GM18520 (cell line): ENCODE data around the gene CASS4.
A peak's percentile ranks its signal among the peaks of the same experiment; 100 is the strongest.

Experiments
- ATAC-seq: cut with Tn5 transposase; IDR thresholded peaks from one replicate; pipeline ENCODE4 v1.9.1; 2021; ENCODE audit not compliant: unreplicated experiment

Gene CASS4

DNA sequence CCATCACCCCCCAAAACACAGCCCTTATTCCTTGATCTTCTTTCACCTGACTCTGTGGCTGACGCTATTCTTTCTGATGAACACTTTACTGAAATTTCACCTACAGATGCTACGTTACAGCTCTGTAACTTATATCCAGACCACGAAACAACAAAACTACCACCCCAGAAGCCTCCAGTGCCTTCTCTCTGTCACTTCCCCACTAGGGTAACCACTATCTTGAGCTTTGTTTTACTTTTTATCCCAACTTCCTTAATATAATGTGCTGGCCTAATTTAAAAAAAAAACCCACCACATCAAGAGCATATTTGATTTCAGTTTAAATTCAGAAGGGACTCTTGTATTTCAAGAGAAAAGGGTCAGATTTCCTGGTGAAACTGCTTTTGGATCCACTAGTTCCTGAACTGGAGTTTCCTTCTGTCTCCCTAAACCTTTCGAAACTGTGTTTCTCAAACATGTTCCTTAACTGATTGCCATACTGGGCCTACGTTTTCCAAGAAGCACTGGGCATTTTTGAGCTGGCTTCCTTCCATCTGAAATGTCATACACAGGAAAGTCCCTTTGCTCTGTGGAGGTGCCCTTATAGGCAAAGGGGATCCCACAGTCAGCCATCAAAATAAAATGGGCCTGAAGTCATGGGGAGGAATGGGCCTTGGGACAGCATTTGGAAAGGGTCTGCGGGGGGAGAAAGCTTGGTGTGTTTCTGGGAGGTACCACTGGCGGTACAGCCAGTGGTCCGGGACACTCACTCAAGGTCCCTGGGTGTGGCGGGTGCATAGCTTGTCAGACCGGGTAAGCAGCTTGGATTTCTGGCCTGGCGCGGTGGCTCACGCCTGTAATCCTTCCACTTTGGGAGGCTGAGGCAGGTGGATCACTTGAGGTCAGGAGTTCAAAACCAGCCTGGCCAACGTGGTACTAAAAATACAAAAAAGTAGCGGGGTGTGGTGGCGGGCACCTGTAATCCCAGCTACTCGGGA lies 30.6 kb downstream of the CASS4 start:
- ATAC-seq = no peak

DNA sequence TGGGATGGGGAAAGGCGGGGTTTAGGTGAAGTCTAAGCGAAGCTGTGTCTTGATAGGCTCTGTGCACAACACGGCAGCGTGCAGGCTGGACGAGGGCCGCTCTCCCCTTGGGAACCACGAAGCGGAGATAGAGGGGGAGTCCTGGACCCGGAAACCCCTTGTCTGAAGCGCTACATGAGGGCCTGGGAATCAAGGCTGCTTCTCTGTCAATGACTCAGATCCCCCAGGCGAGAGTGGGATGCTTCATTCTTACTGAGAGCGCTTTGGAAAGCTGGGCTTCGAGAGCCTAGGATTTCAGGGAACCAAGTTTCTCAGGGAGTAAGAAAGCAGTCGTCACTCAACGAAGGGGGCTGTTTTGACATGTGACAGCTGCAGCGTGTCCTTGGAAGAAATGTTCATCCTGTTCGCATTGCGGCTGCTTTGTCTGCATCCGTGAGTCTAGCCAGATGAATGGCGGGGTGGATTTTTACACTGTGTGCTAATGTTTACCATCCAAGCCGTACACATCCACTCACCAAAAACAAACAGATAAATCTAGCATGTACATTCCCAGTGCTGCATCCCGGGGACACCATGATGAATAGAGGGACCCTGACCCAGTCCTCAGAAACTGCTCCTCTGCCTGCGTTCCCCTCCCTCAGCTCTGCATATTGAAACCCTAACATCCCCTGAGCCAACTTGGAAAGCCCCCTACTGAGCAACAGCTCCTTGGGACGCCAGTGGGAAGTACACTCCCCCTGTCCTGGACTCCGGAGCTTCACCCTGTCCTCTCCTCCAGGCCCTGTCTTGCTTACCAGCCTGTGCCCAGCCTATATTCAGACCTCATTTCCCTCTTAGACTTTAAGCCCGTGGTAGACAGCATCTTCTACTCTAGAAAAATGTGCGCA lies 31.8 kb downstream of the CASS4 start:
- no peak for ATAC-seq

DNA sequence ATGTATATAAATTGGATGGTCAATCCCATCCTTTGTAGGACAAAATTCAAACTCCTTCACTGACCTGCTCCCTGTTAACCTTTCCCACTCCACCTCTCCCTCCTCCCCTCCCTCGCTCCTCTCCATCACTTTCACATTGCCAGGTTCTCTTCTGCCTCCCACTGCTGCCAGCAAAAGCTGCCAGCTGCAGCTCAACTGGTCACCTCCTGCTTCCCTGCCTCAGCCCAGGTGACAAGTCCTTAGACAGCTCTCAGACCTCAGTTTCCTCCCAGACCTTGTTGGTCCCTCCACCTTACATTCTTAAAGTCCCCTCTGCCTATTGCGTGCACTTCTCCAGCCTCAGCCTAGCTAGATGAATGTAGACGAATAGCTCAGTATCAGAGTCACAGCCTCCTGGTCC lies 33.1 kb downstream of the CASS4 start:
- ATAC-seq = no peak

DNA sequence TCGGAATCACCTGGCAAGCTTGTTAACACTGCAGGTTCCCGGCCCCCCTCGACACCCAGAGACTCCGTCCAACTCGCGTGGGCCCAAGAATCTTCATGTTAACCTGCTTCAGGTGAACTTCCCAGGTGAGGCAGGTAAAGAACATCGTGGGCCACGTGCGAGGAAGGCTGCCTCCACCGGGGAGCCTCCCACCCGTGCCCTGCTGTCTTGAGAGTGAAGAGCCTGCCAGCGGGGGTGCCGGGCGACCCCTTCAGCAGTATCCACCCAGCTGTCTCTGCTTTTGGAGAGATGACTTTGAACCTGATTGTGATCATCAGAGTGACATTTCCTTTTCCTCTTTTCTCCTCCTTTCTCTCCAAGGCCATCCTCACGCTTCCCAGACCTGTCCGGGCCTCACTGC lies 33.5 kb downstream of the CASS4 start:
- no peak for ATAC-seq

DNA sequence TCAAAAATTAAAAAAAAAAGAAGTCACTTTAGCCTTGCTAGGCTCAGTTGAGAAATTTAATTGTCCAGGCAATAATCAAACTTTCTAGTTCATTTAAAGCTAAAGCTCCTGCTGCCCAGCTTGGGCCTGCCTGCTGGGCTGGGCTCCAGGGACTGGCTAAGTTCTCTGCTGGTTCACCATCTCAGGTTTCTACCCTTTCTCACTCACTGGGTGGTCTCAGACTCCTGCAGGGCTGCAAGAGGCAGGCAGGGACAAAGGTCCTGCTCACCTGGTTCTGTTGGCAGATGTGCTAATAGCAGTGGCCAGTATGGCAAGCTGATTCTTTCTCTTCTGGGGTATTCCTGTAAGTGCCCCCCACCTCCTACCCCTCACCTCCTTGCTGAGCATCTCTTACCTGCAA lies 35.2 kb downstream of the CASS4 start:
- ATAC-seq = no peak

DNA sequence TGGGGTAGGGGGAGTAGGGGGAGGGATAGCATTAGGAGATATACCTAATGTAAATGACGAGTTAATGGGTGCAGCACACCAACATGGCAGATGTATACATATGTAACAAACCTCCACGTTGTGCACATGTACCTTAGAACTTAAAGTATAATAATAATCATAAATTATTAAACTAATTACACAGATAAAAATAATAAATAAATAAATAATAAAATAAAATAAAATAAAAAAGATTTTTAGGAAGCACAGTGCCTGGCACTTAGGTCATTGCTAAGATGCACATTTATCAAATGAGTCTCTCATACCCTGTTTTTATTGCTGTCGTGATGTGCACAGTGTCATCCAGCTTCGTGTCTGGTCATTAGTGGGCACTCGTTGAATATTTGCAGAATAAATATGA lies 37.4 kb downstream of the CASS4 start:
- ATAC-seq = no peak

DNA sequence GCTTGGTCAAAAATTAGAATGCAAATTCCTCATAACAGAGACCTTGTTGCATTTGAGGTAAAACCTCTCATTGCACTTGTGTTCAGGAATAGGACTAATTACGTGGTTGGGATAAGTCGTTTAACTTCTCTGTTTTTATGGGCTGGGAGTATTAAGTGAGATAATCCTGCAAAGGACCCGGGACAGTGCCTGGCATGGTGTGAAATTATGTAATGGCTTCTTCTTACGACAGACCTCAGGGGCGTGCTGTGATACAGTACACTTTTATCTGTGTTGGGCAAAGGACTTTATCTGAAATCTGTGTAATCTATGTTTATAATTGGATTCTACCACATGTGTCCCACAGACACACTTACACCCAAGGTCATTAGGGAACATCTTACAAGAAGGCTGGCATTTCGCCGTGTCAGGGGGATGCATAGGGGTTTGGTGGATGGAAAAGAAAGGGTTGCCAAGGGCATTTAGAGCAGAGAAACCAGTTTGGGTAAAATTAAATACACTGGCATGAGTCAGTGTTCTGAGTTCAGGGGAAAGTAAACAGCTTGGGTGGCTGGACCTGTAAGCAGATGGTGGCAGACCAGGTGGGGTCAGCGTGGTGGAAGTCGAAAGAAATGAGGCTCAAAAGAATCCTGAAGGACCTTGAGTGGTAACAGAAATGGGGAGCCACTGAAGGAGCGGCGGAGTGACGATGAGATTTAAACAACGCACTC lies 39.2 kb downstream of the CASS4 start:
- ATAC-seq = no peak

DNA sequence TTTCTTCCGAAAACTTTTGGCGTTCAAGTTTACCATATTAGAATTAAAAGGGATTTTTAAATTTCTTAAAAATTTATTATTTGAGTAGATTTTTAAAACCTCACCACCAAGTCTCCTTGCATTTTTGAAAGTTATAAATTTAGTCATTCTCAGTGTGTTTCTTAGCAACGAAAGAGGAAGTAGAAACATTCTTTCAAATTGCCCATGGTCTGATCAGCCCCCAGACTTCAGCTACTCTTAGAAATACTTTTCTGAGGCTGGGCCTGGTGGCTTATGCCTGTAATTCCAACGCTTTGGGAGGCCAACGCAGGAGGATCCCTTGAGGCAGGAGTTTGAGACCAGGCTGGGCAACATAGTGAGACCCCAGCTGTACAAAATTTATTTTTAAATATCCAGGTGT lies 41.3 kb downstream of the CASS4 start:
- ATAC-seq = no peak

DNA sequence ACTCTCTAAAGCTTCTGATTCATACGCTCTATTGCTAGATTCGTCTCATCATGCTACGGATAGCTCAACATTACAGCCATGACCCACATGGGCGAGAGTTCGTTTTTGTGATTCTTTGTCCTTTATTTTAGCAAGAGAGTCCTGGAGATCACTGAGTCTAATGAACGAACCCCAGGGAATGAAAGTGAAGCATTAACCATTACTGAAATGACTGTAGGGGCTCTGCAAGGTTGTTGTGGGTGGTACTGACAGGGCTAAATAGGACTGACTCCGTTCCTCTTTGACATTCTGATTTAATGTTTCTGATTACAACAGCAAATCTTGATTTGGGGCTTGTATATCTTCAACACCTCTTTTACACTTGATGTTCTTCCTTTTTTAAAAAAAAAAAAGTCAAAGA lies 42.7 kb downstream of the CASS4 start:
- peak; percentile 65 for ATAC-seq

DNA sequence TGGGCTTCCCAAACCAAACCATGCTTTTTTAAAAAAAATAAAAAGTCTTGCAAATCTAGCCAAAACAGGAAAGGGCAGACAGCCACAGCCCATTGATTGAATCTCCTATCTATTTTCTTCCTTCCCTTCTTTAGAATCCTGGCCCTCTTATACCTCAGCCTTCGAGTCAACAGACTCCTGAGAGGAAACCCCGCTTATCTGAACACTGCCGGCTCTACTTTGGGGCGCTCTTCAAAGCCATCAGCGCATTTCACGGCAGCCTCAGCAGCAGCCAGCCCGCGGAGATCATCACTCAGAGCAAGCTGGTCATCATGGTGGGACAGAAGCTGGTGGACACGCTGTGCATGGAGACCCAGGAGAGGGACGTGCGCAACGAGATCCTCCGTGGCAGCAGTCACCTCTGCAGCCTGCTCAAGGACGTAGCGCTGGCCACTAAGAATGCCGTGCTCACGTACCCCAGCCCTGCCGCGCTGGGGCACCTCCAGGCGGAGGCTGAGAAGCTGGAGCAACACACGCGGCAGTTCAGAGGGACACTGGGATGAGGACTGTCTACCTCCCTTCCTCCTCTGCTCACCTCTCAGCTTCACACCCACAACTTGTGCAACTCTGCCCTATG lies 46.3 kb downstream of the CASS4 start:
- ATAC-seq = no peak

DNA sequence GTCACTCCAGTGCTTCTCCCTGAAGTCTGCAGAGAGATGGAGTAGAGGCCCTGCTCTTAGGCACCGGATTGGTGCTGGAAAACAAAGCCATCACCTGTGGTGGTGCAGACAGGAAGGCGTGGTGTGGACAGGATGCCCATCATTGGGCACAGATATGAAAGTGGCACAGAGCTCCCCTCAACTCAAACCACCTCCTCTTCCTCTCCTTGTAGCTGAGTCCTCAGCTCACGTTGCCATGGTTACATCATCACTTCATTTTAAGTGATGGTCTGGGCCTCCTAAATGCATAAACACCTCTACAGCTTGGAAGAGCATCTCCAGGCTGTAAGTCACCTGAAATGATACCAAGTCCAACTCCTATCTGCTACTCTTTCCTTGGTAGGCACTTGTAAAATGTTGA lies 48.4 kb downstream of the CASS4 start:
- ATAC-seq = no peak

DNA sequence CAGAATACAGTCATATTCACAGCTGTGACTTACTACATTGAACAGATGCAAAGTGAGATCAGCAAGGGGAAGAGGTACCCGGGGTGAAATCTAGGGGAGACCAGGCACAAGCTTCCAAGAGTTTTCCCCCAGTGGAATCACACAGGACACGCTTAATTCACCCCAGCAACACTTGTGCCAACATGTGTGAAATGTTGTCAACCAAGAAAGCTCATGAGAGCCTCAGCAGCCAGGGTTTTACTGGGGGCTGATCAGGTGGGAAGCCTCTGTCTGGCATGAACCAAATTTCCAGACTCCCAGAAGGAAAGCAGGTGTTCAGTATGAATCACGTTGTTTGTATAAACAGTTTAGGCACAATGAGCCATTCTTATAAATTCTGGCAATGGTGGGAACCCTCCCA lies 49.5 kb downstream of the CASS4 start:
- no peak for ATAC-seq

DNA sequence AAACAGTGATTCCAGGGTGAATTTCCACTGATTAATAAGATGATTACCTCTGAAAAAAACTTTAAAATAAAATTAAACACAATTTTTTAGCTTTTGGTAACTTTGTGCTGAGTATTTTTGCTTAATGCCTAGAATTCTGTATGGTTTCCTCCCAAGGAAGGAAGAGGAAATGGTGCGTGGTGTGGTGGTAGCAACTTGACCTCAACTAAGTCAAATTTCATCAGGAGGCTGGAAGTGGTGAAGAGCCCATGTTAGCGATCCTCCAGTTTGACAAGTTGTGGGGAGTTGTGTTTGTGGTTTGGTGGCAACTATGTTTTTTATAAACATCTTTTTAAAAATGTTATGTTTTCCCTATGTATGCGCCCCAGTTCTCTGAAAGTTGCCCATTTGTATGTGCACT lies 51.4 kb downstream of the CASS4 start:
- ATAC-seq = no peak

DNA sequence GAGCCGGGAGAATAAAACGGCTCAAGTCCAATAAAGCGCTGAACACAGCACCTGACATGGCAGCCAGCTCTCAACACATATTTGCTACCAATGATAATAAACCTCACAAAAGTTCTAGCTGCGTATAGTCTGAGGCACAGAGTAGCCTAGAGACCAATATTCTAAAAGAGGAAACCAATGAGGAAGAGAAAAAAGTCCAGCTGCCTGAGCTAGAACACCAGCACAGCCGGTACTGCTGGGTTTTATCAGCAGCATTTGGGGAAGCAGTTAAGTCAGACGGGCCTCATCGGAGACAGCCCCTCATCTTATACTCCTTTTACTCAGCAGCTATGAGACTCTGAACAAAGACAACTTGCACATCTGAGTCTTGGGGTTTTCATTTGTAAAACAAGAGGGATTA lies 53.9 kb downstream of the CASS4 start:
- ATAC-seq = no peak

DNA sequence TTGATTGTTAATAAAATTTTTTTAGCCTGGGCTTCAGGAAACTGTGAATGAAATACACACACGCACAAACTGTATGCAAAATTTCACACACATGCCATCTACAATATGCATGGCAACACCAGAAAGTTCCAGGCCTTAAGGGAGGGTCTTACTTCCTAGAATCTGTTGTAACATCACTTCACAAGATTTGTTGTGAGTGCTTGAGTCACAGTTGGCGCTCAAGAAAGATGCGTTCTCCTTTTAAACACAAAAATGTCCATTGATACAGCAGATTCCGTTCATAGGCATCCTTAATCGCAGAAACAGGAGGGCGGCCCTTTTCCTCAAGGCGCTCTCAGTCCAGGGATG lies 55.9 kb downstream of the CASS4 start:
- ATAC-seq = no peak

DNA sequence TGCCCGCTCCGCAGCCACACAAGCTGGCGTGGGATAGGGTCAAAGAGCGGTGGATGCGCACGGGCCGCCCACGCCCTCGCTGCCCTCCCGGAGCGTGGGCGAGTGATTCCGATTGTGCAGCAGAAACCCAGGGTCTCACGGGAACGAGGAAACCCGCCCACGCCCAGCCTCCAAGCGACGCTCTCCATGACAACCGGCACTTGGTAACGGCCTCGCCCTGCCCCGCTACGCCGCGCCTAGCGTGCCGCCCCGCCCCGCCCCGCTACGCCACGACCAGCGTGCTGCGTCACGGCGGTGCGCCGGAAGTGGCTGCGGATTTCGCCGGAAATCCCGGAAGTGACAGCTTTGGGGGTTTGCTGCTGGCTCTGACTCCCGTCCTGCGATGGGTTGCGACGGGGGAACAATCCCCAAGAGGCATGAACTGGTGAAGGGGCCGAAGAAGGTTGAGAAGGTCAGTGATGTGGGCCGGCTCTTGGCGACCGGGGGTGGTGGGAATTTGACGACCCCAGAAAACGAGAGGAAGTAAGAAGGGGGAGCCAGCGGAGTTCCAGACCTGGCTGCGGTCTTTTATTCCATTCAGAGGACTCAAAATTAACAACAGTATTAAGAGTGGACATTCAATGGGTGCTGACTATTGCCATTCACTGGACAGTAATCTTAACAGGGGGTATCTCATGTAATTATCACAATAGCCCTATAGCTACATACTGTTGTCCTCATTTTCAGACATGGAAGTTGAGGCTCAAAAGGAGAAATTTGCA lies 56.4 kb downstream of the CASS4 start, which contains the start of gene RTF2:
Gene RTF2 (plus strand): TSS at position 312 of the 761 bp plus-strand sequence. CDS start 71 bp downstream, at position 383.
- peak; percentile 95 for ATAC-seq

DNA sequence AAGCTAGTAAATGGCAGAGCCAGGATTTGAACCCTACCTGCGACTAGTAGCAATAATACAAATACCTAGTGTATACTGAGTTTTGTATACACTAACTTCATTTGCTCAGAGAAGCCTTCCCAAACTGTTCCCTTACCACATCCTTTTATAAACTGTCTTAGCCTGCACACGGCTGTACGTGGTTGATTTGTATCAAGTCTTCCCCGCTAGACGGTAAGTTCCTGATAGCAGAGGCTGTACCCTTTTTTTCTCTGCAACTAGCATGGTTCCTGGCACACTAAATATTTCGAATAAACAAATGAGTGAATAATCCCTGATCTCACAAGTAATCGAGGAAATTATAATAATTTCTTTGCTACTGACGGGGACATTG lies 57.0 kb downstream of the CASS4 start:
- ATAC-seq = no peak

DNA sequence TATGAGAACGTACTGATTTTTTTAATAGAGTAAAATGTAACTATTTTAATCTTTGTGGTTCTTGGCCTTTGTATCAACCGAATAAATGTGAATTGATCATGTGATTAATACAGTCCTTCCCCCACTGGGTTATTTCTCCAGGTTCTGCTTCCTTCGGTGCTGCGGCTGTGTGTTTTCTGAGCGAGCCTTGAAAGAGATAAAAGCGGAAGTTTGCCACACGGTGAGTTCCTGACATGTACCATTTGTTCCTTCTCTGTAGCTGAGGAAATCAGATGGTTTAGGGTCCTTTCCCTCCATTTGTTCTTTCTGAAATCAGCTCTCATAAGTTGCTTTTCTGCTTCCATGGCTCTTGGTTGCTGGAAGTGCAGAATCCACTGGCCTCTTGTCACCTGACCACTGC lies 71.9 kb downstream of the CASS4 start:
- ATAC-seq = no peak

DNA sequence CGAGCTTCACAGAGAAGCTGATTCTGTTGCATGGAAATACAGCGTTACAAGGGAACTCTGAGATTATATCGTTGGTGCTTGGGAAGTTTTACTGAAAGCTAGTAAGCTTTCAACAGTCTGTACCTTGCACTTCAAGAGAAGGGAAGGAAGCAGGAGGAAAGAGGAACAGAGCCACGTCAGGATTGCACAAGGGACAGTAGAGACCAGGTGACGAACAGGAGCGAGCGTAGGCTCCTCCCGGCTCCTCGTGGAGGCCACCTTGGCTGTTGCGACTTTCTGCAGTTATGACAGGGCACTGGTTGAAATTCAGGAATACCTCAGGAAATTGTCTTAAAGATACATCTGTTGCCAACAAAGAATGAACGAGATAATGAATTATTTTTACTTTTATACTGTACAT lies 75.2 kb downstream of the CASS4 start:
- ATAC-seq = no peak

DNA sequence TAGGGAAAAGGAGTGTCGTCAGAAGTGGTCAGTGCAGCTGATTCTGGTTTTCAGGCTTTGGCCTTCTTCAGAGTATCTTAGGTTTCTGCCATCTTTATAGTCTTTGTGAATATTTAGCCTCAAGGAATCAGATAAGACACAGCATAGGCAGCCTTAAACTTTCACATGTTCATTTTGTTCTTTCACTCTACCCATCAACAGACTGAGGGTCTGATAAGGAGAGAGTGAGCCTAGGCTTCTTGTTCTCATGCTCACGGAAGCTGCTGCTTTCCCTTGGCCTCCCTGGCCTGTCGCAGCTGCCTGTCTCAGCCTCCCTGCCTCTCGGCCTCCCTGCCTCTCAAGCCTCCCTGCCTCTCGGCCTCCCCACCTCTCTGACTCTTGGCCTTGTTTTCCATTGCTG lies 76.5 kb downstream of the CASS4 start:
- no peak for ATAC-seq
